ENCODE results near the gene ITCH. TPM values are rescaled to one million over a fixed set of nuclear protein-coding genes. Genes with fewer than 3 reads are reported as not detected.
A peak's percentile ranks its signal among the peaks of the same experiment; 100 is the strongest.

Gene ITCH
- total and polyA plus RNA-seq, 9 donors: 14.0 to 65.8 (median 50.8) TPM

DNA sequence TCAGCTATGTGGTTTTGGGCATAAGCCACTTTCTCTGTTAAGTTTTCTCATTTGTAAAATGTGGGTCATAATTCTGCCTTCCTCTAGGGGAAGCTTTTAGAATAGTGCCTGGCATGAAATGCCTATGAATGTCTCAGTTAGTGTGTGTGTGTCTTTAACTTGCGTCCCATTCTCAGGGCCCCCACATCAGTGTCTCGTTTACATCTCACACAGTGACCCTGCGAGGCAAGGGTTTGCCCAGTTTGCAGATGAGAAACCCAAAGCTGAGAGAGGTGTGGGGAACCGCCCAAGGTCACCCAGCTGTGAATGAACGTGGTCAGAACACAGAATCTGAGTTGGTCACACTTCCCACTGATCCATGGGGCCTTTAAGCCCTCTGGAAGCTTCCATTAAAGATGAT is 167.3 kb downstream of the ITCH start:
- H3K27me3 ChIP-seq: no peaks in the 10 kb centered on the region
- DNase-seq: no peak
- H3K4me3 ChIP-seq: no peak overlapping the region
- no peak for TF ChIP-seq CTCF (IDR thresholded peaks at IDR 0.05)
- 68 to 75% (median 69%) methylated on average over 5 of the region's 5 CpGs for WGBS, 3 donors
- H3K27ac ChIP-seq: no peak overlapping the region
- H3K36me3 ChIP-seq: no peaks in the 10 kb centered on the region
- intact Hi-C loops (cut with DNase I): loop anchor here in 1 of 4 donors (10.0 kb wide), 1 partner anchor 174 kb away; the partner anchor contains the start of gene TP53INP2
- H3K4me1 ChIP-seq (ENCODE audit: insufficient read depth): peaks cover 7% of the 10 kb centered on the region
- H3K9me3 ChIP-seq: no peaks in the 10 kb centered on the region

- whole genome bisulfite sequencing, 3 donors: 88 to 90% (median 90%) methylated on average over 8 of the region's 8 CpGs
- DNase-seq: peak in 3 of 5 donors; percentile 6 to 28 (median 7)
Measured at GRCh38 chr20:34531608-34532265, 168.7 kb downstream of the ITCH start.

GRCh38 chr20:34532320-34532719 is 169.2 kb downstream of the ITCH start:
- Histone ChIP-seq H3K27me3 (no peaks in the 10 kb centered on the region), H3K4me3 (no peak overlapping the region), H3K27ac (no peak overlapping the region), H3K9me3 (no peaks in the 10 kb centered on the region), H3K36me3 (no peaks in the 10 kb centered on the region), H3K4me1 (ENCODE audit: insufficient read depth) (no peaks in the 10 kb centered on the region)
- intact Hi-C loops (cut with DNase I): loop anchor here in 1 of 4 donors (10.0 kb wide), 1 partner anchor 172 kb away; the partner anchor contains the start of gene TP53INP2
- 73 to 76% (median 74%) methylated on average over 8 of the region's 8 CpGs for WGBS, 3 donors
- peak in 1 of 5 donors; percentile 12 for DNase-seq
- TF ChIP-seq CTCF (IDR thresholded peaks at IDR 0.05) (no peak), EP300 (IDR thresholded peaks at IDR 0.05) (no peak), POLR2A (IDR thresholded peaks at IDR 0.05) (no peak)

More at GRCh38 chr20:34531608-34532265, 168.7 kb downstream of the ITCH start:
- intact Hi-C loops (cut with DNase I): loop anchor here in 1 of 4 donors (10.0 kb wide), 1 partner anchor 173 kb away; the partner anchor contains the start of gene TP53INP2
- Histone ChIP-seq H3K9me3 (no peaks in the 10 kb centered on the region), H3K27me3 (no peaks in the 10 kb centered on the region), H3K36me3 (no peaks in the 10 kb centered on the region), H3K4me1 (ENCODE audit: insufficient read depth) (no peaks in the 10 kb centered on the region), H3K27ac (no peak overlapping the region), H3K4me3 (no peak overlapping the region)
- no peak for TF ChIP-seq POLR2A (IDR thresholded peaks at IDR 0.05)
- no peak for TF ChIP-seq CTCF (IDR thresholded peaks at IDR 0.05)
- TF ChIP-seq EP300 (IDR thresholded peaks at IDR 0.05): no peak

- TF ChIP-seq EP300 (IDR thresholded peaks at IDR 0.05) (no peak), POLR2A (IDR thresholded peaks at IDR 0.05) (no peak), CTCF (IDR thresholded peaks at IDR 0.05) (no peak)
- no peak overlapping the region for H3K4me3 ChIP-seq
- DNase-seq: no peak
- no peaks in the 10 kb centered on the region for H3K36me3 ChIP-seq
- 90 to 92% (median 92%) methylated on average over 7 of the region's 7 CpGs for WGBS, 3 donors
- no peak overlapping the region for H3K27ac ChIP-seq
- H3K27me3 ChIP-seq: no peaks in the 10 kb centered on the region
- H3K4me1 ChIP-seq (ENCODE audit: insufficient read depth): no peaks in the 10 kb centered on the region
- no peaks in the 10 kb centered on the region for H3K9me3 ChIP-seq
- intact Hi-C loops (cut with DNase I): loop anchor here in 1 of 4 donors (10.0 kb wide), 1 partner anchor 172 kb away; the partner anchor contains the start of gene TP53INP2
Measured at GRCh38 chr20:34532756-34533155, 169.7 kb downstream of the ITCH start.

Data from ovary (tissue), 9 donors.